ENCODE measurements around the gene FKTN. TPM values are rescaled to one million over a fixed set of nuclear protein-coding genes. Genes with fewer than 3 reads are reported as not detected.
A peak's percentile ranks its signal among the peaks of the same experiment; 100 is the strongest.

Gene FKTN
- total RNA-seq (2022) = 34.5 and 38.3 TPM in 2 replicates
- percentile 77 among the genes with signal in this experiment for Bru-seq, nascent RNA
- BruChase-seq, experiment 1, labeled RNA remaining after a 6-hour chase = percentile 83 among the genes with signal in this experiment
- BruChase-seq, experiment 2, labeled RNA remaining after a 2-hour chase = percentile 80 among the genes with signal in this experiment
- long read RNA-seq, full-length matches to known transcripts = 5 of 37 reads
- long read RNA-seq, partial matches to known transcripts = 4 of 37 reads
- long read RNA-seq, other reads (novel, unspliced or antisense) = 28 of 37 reads

- CTCF ChIA-PET = interaction anchor here (0.6 to 0.7 kb wide), 4 partner anchors 111 to 1034 kb away, joined by 4 to 5 read pairs (median 4); no protein-coding TSS in a partner anchor
- no TSS peak for BruUV-seq (replicated peaks)
Measured at GRCh38 chr9:105557804-105558610, at the start of gene FKTN. Gene FKTN (plus strand): TSS chr9:105558131. CDS start chr9:105575033, 16,902 bp downstream.

DNA sequence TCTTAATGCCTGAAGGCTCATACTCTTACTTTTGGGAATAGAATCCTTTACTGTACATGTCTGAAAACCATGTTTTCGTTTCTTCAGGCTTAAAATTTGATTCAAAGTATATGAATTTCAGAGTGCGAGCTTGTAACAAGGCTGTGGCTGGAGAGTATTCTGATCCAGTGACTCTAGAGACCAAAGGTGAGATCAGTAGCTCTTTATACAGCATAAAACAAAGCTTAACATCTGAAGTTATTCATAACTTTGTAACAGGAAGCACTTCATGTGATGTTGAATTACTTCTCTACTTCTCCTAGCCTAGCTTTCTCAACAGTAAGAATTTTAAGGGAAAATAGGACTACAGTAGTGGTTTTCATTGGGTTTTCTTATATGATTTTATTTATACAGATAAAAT, 49.4 kb upstream of the FKTN start:
- POLR2A ChIA-PET = no interaction called here
- Mint-ChIP-seq H3K4me3 (ENCODE audit: unreplicated experiment) (no peak overlapping the region), H3K27ac (ENCODE audit: low read depth, unreplicated experiment) (no peak overlapping the region)

More at GRCh38 chr9:105557804-105558610, at the start of gene FKTN:
- POLR2A ChIA-PET = interaction anchor here (0.8 kb wide), 1 partner anchor 12 kb away, joined by 4 read pairs; no protein-coding TSS in a partner anchor
- intact Hi-C loops (cut with micrococcal nuclease) = loop anchor here (5.0 kb wide), 2 partner anchors 111 to 131 kb away; partner anchors contain the start of gene FSD1L
- DNase-seq (ENCODE audit: unreplicated experiment) = peak; percentile 84
- TF ChIP-seq CTCF (IDR thresholded peaks at IDR 0.05; ENCODE audit: unreplicated experiment) = no peak
- H3K36me3 Mint-ChIP-seq (ENCODE audit: insufficient read depth, unreplicated experiment) = peaks cover 20% of the 10 kb centered on the region
- no peaks in the 10 kb centered on the region for H3K27me3 Mint-ChIP-seq (ENCODE audit: insufficient read depth, unreplicated experiment)
- peak within 1 kb of the TSS; percentile 66 for H3K27ac Mint-ChIP-seq (ENCODE audit: low read depth, unreplicated experiment)
- H3K9me3 Mint-ChIP-seq (ENCODE audit: unreplicated experiment) = peaks cover 13% of the 10 kb centered on the region
- H3K4me3 Mint-ChIP-seq (ENCODE audit: unreplicated experiment) = peak within 1 kb of the TSS; percentile 94
- peaks cover 12% of the 10 kb centered on the region for H3K4me1 Mint-ChIP-seq (ENCODE audit: insufficient read depth, unreplicated experiment)

DNA sequence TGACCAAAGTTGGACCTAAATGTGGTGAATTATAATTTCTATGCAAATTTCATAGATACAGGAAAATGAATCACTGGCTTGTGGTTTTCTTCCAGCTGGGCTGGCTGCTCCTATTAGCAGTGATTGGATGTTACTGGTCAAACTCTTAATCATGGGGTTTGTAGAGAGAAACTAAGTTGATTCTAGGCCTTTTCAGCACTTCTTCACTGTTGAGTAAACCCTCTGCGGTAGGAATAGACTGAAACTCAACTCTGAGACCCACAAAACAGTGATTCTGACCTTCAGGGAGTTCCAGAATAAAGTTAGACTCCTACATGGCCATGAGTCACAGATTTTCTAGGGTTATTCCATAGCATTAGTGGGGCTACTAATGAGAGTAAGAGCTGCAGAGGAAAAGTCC, 47.9 kb upstream of the FKTN start:
- ChIA-PET POLR2A (no interaction called here), CTCF (no interaction called here)
- H3K27me3 Mint-ChIP-seq (ENCODE audit: insufficient read depth, unreplicated experiment) = no peaks in the 10 kb centered on the region
- TF ChIP-seq CTCF (IDR thresholded peaks at IDR 0.05; ENCODE audit: unreplicated experiment) = no peak
- no peaks in the 10 kb centered on the region for H3K4me1 Mint-ChIP-seq (ENCODE audit: insufficient read depth, unreplicated experiment)
- H3K9me3 Mint-ChIP-seq (ENCODE audit: unreplicated experiment) = no peaks in the 10 kb centered on the region
- intact Hi-C loops (cut with micrococcal nuclease) = no loop called here
- H3K36me3 Mint-ChIP-seq (ENCODE audit: insufficient read depth, unreplicated experiment) = peaks cover 12% of the 10 kb centered on the region
- H3K27ac Mint-ChIP-seq (ENCODE audit: low read depth, unreplicated experiment) = peak overlapping the region; percentile 67
- DNase-seq (ENCODE audit: unreplicated experiment) = peak; percentile 36
- H3K4me3 Mint-ChIP-seq (ENCODE audit: unreplicated experiment) = no peak overlapping the region
- no TSS peak for BruUV-seq (replicated peaks)

More for the DNA sequence above, 49.4 kb upstream of the FKTN start:
- no peaks in the 10 kb centered on the region for H3K9me3 Mint-ChIP-seq (ENCODE audit: unreplicated experiment)
- no peaks in the 10 kb centered on the region for H3K4me1 Mint-ChIP-seq (ENCODE audit: insufficient read depth, unreplicated experiment)
- intact Hi-C loops (cut with micrococcal nuclease) = no loop called here
- no peak for DNase-seq (ENCODE audit: unreplicated experiment)
- no TSS peak for BruUV-seq (replicated peaks)
- CTCF ChIA-PET = interaction anchor here (0.5 kb wide), 1 partner anchor 48 kb away, joined by 3 read pairs; no protein-coding TSS in a partner anchor
- H3K27me3 Mint-ChIP-seq (ENCODE audit: insufficient read depth, unreplicated experiment) = no peaks in the 10 kb centered on the region
- H3K36me3 Mint-ChIP-seq (ENCODE audit: insufficient read depth, unreplicated experiment) = peaks cover 12% of the 10 kb centered on the region
- TF ChIP-seq CTCF (IDR thresholded peaks at IDR 0.05; ENCODE audit: unreplicated experiment) = no peak

DNA sequence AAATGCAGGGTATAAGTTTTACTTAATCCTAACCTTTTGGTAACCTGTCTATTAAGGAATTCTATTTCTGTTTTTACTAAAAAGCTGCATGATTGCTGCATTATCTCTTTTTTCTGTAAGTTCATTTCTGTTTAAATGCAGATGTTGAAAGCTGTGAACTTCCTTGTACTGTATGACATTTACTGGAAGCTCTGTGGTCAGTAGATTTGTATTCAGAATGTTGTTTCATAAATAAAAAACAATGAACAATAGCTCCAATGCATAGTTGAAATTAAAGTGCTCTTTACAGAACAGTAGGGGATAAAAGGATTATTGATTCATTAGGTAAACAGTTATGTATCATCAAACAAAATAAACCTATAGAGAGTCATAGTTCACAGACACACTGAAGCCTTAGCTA, 46.5 kb upstream of the FKTN start:
- BruUV-seq (replicated peaks) = no TSS peak
- intact Hi-C loops (cut with micrococcal nuclease) = no loop called here
- no peaks in the 10 kb centered on the region for H3K4me1 Mint-ChIP-seq (ENCODE audit: insufficient read depth, unreplicated experiment)
- DNase-seq (ENCODE audit: unreplicated experiment) = no peak
- H3K9me3 Mint-ChIP-seq (ENCODE audit: unreplicated experiment) = no peaks in the 10 kb centered on the region
- H3K4me3 Mint-ChIP-seq (ENCODE audit: unreplicated experiment) = no peak overlapping the region
- H3K27ac Mint-ChIP-seq (ENCODE audit: low read depth, unreplicated experiment) = no peak overlapping the region
- peaks cover 18% of the 10 kb centered on the region for H3K36me3 Mint-ChIP-seq (ENCODE audit: insufficient read depth, unreplicated experiment)
- H3K27me3 Mint-ChIP-seq (ENCODE audit: insufficient read depth, unreplicated experiment) = no peaks in the 10 kb centered on the region
- ChIA-PET POLR2A (no interaction called here), CTCF (interaction anchor here (0.6 kb wide), 1 partner anchor 71 kb away, joined by 3 read pairs; no protein-coding TSS in a partner anchor)
- no peak for TF ChIP-seq CTCF (IDR thresholded peaks at IDR 0.05; ENCODE audit: unreplicated experiment)

Data from MCF 10A (cell line).